ENCODE data around the gene GFRA3. TPM values are rescaled to one million over a fixed set of nuclear protein-coding genes. Genes with fewer than 3 reads are reported as not detected.
"Not testable (repeated sequence)": the region's sequence is repeated elsewhere in the genome, so short reads cannot be mapped to it uniquely, and the experiment has no call there.

GFRA3 gene
- total RNA-seq, result 1 to 10 TPM in 1 of 4 donors, under 1 TPM in 1, not detected in 2; 0.30 to 1.2 TPM

- Histone ChIP-seq H3K9me3 (no peaks in the 10 kb centered on the region), H3K27me3 (no peaks in the 10 kb centered on the region), H3K4me1 (peaks cover 0 to 5% of the 10 kb centered on the region in 2 donors), H3K4me3 (peak within 1 kb of the TSS; percentile 3 to 27), H3K27ac (no peak within 1 kb of the TSS), H3K36me3 (no peaks in the 10 kb centered on the region)
- intact Hi-C loops (cut with DNase I; ENCODE audit: low total_unique reads), result no loop called here
- TF ChIP-seq POLR2A (IDR thresholded peaks at IDR 0.05), result no peak
- TF ChIP-seq, protein P1, sequence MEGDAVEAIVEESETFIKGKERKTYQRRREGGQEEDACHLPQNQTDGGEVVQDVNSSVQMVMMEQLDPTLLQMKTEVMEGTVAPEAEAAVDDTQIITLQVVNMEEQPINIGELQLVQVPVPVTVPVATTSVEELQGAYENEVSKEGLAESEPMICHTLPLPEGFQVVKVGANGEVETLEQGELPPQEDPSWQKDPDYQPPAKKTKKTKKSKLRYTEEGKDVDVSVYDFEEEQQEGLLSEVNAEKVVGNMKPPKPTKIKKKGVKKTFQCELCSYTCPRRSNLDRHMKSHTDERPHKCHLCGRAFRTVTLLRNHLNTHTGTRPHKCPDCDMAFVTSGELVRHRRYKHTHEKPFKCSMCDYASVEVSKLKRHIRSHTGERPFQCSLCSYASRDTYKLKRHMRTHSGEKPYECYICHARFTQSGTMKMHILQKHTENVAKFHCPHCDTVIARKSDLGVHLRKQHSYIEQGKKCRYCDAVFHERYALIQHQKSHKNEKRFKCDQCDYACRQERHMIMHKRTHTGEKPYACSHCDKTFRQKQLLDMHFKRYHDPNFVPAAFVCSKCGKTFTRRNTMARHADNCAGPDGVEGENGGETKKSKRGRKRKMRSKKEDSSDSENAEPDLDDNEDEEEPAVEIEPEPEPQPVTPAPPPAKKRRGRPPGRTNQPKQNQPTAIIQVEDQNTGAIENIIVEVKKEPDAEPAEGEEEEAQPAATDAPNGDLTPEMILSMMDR (IDR thresholded peaks at IDR 0.05), result no peak
- peak in 1 of 2 donors; percentile 17 for DNase-seq
Measured at GRCh38 chr5:138274189-138274853, at the start of gene GFRA3. GFRA3 (minus strand) TSS chr5:138274621; CDS start chr5:138274424, 197 bp downstream.

- DNase-seq; H3K27me3 ChIP-seq; H3K4me1 ChIP-seq; intact Hi-C loops (cut with DNase I; ENCODE audit: low total_unique reads); H3K9me3 ChIP-seq; H3K36me3 ChIP-seq; H3K4me3 ChIP-seq; H3K27ac ChIP-seq: not testable (repeated sequence)
Measured at GRCh38 chr5:138318211-138318610, 43.8 kb upstream of the GFRA3 start.

- no peak for DNase-seq
- intact Hi-C loops (cut with DNase I; ENCODE audit: low total_unique reads), result no loop called here
- no peaks in the 10 kb centered on the region for H3K27me3 ChIP-seq
- no peak for TF ChIP-seq POLR2A (IDR thresholded peaks at IDR 0.05)
- no peaks in the 10 kb centered on the region for H3K36me3 ChIP-seq
- H3K4me3 ChIP-seq, result no peak overlapping the region
- no peaks in the 10 kb centered on the region for H3K4me1 ChIP-seq
- H3K27ac ChIP-seq, result no peak overlapping the region
- no peaks in the 10 kb centered on the region for H3K9me3 ChIP-seq
Measured at GRCh38 chr5:138316355-138316754, 41.9 kb upstream of the GFRA3 start.

DNA sequence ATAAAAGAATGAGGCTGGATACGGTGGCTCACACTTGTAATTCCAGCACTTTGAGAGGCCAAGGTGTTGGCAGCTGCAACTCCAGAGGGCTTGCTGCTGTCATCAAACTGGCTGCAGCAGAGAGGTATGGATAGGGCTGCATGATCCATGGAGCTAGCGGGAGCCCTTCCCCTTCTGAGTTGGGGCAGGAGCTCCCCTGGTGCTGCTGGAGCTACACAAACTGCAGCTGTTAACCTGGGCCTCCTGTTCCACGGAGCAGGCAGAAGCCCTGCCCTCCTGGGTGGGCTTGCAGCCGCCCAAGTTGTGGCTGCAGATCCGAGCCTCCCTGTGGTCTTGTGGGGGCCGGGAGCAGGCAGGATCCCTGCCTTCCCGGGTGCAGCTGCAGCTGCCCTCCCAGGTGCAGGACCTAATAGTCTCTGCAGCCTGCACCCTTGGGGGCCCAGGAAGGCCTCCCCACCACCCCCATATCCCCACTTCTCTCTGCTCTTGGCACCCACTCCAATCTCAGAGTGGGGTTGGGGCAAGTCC lies 41.4 kb upstream of the GFRA3 start:
- intact Hi-C loops (cut with DNase I; ENCODE audit: low total_unique reads), result no loop called here
- Histone ChIP-seq H3K4me3 (no peak overlapping the region), H3K9me3 (no peaks in the 10 kb centered on the region), H3K4me1 (no peaks in the 10 kb centered on the region), H3K27ac (no peak overlapping the region), H3K36me3 (no peaks in the 10 kb centered on the region), H3K27me3 (no peaks in the 10 kb centered on the region)
- DNase-seq, result no peak
- TF ChIP-seq, protein P1 (IDR thresholded peaks at IDR 0.05), result no peak
- TF ChIP-seq POLR2A (IDR thresholded peaks at IDR 0.05), result no peak

- Histone ChIP-seq H3K27ac (no peak overlapping the region), H3K4me3 (no peak overlapping the region), H3K9me3 (no peaks in the 10 kb centered on the region), H3K4me1 (no peaks in the 10 kb centered on the region), H3K27me3 (no peaks in the 10 kb centered on the region), H3K36me3 (no peaks in the 10 kb centered on the region)
- TF ChIP-seq POLR2A (IDR thresholded peaks at IDR 0.05), result no peak
- TF ChIP-seq, protein P1 (IDR thresholded peaks at IDR 0.05), result no peak
- DNase-seq, result no peak
- intact Hi-C loops (cut with DNase I; ENCODE audit: low total_unique reads), result no loop called here
Measured at GRCh38 chr5:138305797-138306196, 31.4 kb upstream of the GFRA3 start.

DNA sequence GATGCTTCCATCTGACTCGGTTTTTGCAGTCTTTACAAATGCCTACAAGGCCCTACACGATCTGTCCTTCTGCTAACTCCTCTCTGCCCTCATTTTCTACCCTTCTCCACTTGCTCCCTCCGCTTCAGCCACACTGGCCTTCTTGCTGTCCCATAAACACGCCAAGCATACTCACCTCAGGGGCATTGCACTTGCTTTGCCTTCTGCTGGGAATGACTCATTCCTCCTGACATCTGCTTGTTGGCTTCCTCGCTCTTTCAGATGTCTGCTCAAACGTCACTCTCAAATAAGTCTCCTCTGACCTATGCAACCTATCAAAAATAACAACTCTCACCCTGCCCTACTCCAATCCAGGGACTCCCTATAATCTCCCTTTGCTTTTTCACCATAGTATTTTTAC lies 29.0 kb upstream of the GFRA3 start:
- intact Hi-C loops (cut with DNase I; ENCODE audit: low total_unique reads), result no loop called here
- DNase-seq, result no peak
- H3K36me3 ChIP-seq, result no peaks in the 10 kb centered on the region
- no peaks in the 10 kb centered on the region for H3K9me3 ChIP-seq
- no peak overlapping the region for H3K4me3 ChIP-seq
- no peak overlapping the region for H3K27ac ChIP-seq
- no peaks in the 10 kb centered on the region for H3K27me3 ChIP-seq
- no peaks in the 10 kb centered on the region for H3K4me1 ChIP-seq
- TF ChIP-seq POLR2A (IDR thresholded peaks at IDR 0.05), result no peak
- TF ChIP-seq, protein P1 (IDR thresholded peaks at IDR 0.05), result no peak

All from uterus (tissue), 4 donors.